HG02870 (cell line): ENCODE results near the gene GRIP2.

Experiments used
- ATAC-seq: cut with Tn5 transposase; IDR thresholded peaks from one replicate; pipeline ENCODE4 v1.9.1; 2021; ENCODE audit warnings: mild to moderate bottlenecking, moderate library complexity; ENCODE audit not compliant: unreplicated experiment

GRIP2 gene

DNA sequence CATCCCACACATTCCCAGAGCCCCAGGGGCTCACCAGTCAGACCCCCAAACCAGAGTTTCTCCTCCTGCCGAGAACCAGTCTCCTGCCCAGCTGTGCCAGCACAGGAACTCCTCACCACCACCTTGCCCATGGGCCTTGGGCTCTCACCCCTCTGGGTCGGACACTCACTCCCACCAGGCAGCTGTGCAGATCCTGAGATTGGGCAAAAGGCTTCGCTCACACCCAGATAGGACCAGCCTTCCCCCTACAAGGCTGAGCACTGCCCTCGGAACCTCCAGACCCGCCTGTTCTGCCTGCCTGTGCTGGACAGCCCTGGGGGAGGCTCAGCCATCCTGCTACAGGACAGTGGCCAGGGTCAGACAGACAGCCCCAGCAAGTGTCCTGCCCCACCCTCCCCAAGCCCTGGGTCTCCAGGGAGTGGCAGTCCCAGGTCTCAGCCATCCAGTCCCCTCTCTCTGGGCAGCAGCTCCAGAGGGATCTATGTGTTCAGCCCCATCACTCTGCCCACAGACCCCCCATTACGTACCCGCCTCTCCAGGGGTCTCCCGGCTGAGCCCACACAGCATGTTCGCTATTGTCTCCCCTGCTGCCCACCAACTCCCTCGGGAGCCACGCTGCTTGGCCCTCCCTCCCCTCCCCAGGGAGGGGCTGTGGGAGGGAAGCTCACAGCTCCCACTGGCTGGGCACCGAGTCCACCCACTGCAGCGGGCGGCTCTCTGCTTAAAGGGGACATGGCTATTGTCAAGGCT is at the start of gene GRIP2:
Gene GRIP2 (minus strand): TSS at position 601 of the 750 bp plus-strand sequence. CDS start 34 bp downstream, at position 567.
- ATAC-seq = no peak

DNA sequence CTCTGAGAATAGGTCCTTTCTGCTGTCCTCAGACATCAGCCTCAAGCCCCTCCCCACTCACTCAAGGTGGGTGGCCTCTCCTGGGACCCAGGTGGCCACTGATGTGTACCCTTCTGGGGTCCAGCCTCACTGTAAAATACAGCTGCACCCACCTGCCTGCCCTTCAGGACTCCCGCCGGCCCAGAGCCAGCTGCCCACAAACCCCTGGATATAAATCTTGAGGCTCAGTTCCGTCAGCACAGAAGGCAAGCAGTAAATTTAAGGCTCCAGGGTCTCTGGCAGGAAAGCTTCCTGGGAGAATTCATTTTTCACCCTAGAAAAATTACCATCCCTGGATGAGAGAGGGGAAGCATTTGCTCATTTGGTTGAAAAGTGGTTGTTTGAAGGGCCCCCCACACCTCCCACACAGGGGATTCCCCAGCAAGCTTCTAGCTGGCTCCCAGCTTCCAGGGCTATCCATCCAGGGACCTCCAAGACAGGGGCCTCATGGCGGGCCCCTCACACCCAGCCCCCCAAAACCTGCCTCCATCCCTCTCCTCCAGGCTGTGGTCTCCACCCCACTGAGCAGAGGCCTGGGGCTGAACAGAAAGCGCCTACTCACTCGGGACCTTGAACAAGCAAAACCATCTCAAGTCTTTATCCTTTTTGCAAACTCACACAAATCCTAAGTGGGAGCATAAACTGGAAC is 48.4 kb upstream of the GRIP2 start:
- no peak for ATAC-seq

DNA sequence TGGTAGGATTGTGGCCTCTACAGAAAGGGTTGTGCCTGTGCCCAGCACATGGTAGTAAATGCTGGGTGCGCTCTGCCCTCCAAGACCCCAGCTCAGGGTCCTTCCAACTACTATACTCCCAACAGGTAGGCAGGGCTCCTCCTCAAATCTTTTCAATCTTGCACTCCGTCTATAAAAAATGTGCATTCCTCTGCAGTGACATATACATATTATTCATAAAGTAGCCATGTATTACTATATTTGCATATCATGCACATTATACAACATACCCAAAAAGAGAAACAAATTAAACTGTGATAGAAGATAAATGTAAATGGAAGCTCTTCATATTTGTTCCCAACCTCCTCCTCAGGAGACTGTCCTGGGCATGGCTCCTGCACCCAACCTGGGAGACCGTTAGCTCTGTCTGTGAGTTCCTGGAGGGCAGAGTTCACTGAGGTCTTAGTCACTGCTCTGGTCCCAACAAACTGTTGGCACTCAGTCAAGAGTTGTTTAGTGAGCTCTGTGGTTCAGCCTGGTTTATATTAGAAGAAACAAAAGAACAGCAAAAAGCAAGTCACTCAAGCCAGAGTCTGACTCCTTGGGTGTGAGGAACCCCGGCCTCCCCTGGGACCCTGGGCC is 47.7 kb upstream of the GRIP2 start:
- ATAC-seq = no peak

DNA sequence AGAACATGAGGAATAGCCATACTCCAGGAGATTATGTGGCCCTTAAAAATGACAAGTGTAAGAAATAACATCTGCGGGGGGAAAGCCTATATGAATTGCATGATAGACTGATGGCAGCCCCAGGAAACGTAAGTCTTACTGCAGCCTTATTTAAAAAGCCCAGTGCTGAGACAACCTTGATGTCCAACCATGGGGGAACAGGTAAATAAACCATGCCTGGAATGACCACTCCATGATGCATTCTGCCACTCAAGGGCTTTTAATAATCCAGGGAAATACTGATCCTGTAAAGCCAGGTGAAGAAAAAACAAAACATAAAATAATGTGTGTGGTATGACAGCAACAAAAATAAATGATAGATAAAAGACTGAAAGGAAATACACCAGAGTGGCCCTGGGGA is 46.5 kb upstream of the GRIP2 start:
- ATAC-seq = no peak

DNA sequence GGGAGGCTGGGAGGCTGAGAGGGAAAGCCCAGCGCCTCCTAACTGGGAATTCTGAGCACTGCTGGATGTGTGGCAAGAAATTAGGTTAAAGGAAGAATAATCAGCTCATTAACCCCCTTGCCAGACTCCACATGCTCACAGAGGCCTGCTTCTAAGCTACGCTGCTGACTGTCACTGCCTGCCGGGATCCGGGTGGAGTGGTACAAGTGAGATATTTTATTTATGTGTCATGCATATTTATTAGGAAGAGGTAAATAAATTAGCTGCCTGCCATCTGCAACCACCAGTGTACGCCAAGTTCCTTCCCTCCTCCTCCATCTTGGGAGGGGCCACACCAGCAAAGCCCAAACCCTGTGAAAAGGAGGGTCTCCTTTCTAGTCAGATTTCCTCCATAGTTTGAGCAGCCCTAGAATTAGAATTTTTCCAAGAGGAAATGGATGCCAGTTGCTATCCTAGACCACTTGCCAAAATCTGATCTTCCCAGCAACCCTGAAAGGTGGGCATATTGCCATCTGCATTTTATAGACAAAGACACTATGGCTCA is 43.5 kb upstream of the GRIP2 start:
- no peak for ATAC-seq

DNA sequence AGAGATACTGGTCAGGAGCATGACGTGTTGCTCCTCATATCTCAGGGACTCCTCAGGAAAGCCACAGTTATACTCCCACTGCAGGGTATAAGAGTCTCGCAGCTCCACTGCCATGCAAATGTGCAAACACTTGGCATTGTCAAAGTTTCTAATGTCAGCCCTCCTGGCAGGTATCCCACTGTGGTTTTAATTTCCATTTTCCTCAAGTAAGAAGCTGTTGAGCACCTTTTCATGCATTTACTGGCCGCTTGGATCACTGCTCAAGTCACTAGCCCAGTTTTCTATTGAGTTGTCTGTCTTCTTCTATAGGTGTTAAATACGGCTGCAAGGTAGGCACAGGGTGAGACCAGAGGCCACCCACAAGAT is 41.9 kb upstream of the GRIP2 start:
- ATAC-seq = no peak

DNA sequence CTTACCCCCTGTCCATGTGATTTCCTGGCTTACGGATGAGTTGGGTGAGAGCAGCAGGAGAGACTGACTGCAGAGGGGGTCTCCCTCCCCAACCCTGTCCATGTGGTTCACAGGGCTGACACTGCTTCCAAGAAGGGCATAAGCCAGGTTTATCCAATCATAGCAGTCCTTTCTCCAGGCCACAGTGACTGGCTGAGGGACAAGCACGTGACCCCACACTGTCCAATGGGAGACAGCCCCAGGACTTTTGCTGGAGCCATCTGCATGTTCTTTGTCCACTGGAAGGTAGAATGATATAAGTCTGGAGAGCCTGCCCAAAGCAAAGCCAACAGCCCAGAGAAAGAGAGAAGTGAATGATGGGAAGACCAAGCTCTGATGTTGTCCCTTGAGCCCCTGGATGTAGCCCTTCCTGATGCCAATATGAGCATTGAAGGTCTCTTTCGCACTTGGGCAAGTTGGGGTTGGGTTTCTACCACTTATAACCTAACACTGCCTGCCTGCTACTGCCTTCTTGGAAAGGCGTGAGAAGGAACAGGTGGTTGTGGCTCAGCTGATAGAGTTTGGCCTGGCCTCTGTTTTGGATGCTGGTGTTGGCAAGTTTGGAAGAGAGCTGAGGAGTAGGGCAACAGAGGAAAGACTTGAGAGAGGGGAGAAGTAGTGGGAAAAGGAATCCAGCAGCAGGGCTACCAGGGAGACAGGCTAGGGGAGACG is 41.3 kb upstream of the GRIP2 start:
- no peak for ATAC-seq

DNA sequence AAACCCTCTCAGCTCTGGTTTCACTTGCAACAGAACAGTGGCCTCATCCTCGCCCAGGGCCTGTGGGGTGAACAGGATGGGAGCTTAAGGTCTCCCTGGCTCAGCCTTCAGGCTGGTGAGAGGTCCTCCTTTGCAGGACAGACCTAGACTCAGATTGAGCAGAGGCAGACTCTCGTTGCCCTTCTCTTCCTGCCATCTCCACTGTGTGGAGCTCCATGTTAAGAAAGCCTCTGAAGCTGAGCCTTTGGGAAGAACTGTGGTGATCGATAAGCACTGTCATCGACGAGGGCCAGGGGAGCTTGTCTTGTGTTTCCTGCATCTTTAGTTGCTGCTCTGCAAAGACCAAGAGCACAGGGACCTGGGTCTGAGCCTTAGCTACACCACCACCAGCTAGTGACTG is 37.8 kb upstream of the GRIP2 start:
- ATAC-seq = no peak

DNA sequence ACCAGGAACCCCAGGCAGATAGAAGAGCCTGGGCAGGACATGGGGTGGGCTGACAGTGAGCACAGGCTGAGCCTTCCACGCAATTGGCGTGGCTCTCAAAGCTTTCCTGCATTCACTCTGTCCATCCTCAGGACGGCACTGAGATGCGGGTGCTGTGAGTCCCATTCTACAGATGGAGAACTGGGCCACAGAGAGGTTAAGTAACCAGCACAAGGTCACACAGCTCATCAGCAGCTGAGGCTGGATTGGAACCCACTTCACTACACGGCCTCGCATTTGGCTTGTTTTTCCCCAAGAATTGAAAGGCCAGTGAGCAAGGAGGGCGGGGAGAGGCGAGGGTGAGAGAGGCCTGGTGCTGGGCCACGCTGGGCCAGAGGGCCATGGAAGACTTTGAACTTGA is 36.0 kb upstream of the GRIP2 start:
- no peak for ATAC-seq

DNA sequence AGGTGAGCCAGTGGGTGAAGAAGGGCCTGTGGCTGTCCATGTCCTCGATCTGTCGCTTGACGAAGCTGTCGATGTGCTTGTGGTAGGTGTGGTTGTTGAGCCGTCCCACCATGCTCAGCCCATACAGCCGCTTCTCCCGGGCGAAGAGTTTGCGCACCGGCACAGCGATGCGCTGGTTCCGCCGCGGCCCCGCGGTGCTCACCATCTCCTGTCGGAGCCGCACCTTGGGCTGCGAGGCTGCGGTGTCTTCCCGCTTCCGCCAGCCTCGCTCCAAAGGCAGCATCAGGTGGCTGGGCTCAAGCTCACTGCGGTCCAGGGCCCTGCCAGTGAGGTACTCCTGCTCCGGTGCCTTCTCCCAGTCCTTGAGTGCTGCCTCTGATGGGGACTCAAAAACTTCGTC is 34.0 kb upstream of the GRIP2 start:
- ATAC-seq = no peak

DNA sequence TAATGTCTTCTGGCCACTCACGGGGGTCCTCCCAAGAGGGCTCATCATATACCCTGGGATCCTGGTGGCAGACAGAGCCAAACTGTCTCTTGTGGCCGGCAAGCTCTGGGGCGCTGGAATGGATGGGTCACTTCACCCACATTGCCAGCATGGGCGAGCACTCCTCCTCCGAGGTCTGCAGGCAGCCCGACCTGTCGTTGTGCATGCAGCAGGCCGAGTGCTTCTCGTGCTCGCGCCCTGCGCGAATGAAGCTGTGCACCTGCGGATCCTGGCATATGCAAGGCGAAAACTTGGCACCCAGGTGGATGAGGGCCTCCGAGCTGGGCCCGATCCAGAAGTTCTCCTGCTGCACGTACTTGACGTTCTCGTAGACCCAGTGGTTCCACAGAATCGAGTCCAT is 33.6 kb upstream of the GRIP2 start:
- ATAC-seq = no peak

DNA sequence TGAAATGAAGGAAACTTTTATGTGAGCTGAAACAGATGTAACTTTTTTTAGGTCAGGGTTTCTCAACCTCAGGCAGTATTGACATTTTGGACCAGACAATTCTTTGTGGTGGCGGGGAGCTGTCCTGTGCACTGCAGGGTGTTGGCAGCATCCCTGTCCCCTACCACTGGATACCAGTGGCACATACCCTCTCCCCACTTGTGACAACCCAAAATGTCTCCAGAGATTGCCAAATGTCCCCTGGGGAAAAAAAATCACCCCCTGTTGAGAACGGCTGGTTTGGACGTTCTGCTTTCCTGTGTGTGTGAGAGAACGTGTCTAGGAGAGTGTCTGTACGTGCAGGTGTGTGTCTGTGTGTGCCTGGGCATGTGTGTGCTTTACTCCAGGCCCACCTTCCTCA is 30.7 kb upstream of the GRIP2 start:
- no peak for ATAC-seq

DNA sequence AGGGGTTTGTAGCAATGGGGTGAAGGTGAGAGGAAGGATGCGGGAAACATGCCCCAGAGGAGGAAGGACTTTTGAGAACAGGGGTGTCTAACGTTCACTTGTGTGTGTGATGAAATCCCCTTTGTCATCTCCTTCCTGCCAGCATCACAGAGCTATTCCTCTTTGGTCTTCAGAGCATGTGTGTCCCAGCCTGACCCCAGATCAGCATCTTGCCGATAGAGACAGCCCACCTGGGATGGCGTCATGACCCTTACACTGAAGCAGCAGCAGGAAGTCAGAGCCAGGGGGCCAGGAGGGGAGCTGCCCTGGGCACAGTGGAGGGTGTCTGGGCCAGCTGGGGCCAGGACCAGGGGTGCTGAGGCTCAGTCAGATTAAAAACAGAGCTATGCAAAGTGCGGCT is 29.9 kb upstream of the GRIP2 start:
- no peak for ATAC-seq

DNA sequence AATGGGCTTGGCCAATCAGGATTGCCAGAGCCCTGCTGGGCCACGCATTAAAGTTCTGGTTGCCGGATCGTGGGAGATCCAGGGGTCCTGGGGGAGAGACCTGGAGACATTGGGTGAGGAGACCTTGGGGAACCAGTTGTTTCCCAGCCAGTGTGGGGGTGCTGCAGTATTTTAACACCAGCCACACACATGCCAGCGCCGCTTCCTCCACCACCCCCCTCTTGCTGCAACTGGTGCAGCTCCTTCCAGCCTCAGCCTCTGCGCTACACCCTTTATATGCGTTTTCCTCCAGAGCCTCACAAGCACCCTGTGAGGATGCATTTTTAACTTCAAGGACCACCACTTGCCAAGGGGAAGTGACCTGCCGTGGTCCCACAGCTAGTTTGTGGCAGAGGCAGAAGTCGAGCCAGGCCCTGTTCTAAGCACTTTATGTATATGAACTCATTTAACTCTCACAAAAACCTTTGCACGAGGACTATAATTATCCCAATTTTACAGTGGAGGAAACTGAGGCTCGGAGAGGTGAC is 29.4 kb upstream of the GRIP2 start:
- ATAC-seq = no peak

DNA sequence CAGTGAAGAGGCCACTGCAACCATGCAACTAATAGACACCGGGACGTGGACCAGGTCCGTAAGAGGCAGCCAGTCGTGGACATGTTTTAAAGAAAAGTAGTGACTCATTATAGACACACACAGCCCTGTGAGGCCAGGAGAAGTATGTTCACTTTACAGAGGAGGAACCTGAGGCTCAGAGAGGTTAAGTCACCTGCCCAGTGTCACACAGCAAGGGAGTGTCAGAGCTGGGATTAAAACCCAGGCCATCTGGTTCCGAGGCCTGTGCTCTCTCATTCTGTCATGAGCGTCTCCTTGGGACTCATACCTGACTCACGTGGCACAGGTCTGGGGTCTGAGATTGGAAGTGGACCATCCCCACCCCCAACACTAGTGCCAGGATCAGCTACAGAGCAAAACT is 28.1 kb upstream of the GRIP2 start:
- ATAC-seq = no peak

DNA sequence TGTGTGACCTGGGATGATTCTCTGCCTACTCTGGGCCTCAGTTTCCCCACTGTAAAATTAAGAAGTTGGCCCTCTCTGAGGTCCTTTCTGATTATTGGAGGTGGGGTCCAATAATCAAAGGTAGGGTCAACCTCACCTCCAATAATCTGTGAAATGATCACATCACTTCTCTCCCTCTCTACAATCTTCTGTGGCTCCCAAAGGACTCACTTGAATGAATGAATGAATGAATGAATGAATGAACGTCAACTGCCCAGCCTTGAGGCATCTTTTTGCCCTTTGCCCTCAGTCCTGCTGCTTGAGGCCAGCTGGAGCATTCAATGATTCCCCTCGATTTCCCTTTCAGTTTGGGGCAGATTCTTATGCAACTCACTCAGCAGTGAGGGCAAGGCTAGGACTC is 26.7 kb upstream of the GRIP2 start:
- no peak for ATAC-seq

DNA sequence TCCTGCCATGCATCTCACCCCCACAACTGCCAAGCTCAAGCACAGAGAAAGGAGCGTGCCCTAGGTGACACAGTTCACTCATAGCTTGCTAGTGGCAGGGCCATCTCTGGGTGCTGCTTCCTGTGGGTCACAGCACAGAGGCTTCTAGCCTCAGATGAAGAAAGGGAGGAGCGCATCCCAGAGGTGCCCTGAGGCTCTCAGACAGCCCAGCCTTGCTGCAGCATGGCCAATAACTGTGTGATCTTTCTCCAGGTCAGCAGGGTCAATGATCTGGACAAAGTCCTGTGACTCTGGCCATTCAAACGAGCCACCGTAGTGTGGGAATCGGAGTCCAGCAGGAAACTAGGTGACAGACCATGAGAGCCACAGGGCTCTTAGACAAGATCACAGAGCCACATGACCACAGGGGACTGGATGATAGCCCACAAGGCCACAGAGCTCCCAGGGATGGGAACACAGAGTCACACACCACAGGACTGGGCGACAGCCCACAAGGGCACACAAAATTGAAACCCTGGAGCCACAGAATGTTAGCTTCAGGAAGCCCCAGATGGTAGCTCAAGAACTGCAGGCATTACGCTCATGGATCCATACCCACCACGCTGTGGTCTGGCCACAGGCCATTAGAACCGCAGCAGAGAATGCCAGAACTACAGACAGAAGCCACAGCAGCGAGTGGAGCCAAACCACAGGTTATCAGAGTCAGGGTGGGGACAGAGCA is 25.9 kb upstream of the GRIP2 start:
- no peak for ATAC-seq

DNA sequence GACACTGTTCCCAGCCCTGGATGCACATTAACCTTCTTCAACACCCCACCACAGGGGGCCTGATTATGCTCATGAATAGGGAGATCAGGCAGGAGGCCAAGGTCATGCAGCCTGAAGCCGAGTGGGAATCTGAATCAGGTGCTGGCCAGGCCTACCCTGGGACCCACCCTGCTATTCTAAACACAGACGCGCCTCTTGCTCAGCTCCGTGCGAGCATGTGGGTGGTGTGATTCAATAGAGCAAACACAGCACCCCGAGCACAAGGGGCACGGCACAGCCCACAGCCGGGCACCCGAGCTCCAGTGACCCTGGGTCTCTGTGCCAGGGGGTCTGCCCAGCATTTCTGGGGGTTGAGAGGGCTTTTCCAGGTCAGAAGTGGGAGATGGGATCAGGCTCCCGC is 24.6 kb upstream of the GRIP2 start:
- ATAC-seq = no peak

DNA sequence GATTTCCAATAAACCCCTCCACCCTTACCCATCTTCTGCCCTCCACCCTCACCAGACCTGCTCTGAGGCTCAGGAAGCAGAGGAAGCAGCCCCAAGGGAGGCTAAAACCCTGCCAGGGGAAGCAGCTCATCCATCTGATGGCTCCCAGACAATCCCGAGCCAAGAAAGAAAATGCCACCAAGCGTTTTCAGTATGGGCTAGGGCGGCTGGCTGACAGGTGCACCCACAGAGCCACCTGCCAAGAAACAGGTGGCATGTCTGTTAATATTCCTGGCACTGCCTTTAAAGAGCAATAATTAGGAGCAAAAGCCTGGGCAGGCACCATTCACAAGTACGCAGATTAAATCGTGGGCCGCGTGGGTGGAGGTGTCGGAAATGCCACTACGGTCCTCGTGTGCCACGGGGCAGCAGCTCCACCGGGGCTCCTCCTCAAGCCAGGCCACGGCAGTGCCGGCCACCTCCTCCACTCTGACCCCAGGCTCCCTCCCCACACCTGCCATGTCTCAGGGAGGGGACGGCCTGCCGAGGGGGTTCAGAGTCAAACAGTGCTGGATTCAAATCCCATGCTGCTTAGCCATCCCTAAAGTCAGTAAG is 23.9 kb upstream of the GRIP2 start:
- no peak for ATAC-seq
